PC-9 (cell line): Measurements from ENCODE around the gene KHK. TPM values are rescaled to one million over a fixed set of nuclear protein-coding genes. Genes with fewer than 3 reads are reported as not detected.

Experiments used
- BruUV-seq: library from RNA; stranded (reverse); fragments of 400-500 nt; replicated peaks from 2 replicates; lab custom pipeline; 2021; lab: Mats Ljungman, UMichigan
- CTCF ChIA-PET: fragments of 300-600 bp; sonication (Branson Sonifier 250); formaldehyde crosslinking; loops from one replicate; lab custom pipeline; 2022; ENCODE audit warnings: antibody characterized with exemption; lab: Charles Lee
- POLR2A ChIA-PET: fragments of 300-600 bp; sonication (Branson Sonifier 250); formaldehyde crosslinking; loops from one replicate; lab custom pipeline; 2022; ENCODE audit warnings: antibody characterized with exemption; ENCODE audit not compliant: unreplicated experiment; lab: Charles Lee
- DNase-seq, 2 experiments: peaks; one replicate each; pipeline versions ENCODE4 v3.0.0 to v3.0.0-alpha.2; 2015 to 2022; ENCODE audit warnings: mixed read lengths in 1 of 2
- H2AFZ ChIP-seq: fragments of 200-600 bp; sonication (generic); 2 replicates; pipeline ENCODE4 v1.8.1; 2017; ENCODE audit warnings: antibody characterized with exemption
- H3F3A ChIP-seq: fragments of 200-600 bp; sonication (generic); 2 replicates; pipeline ENCODE4 v1.8.1; 2017; ENCODE audit warnings: antibody characterized with exemption, mild to moderate bottlenecking, low read depth; ENCODE audit not compliant: insufficient read depth
- H3K27ac ChIP-seq: fragments of 200-600 bp; sonication (generic); 2 replicates; pipeline ENCODE4 v1.6.1; 2016; ENCODE audit warnings: mixed run types
- H3K27me3 ChIP-seq: fragments of 200-600 bp; sonication (generic); 2 replicates; pipeline ENCODE4 v1.6.1; 2016; ENCODE audit warnings: low read depth, mixed run types; ENCODE audit not compliant: insufficient read depth
- H3K36me3 ChIP-seq: fragments of 200-600 bp; sonication (generic); 2 replicates; pipeline ENCODE4 v1.6.1; 2016; ENCODE audit warnings: low read depth, mixed run types
- H3K4me1 ChIP-seq: fragments of 200-600 bp; sonication (generic); replicated peaks from 2 replicates; pipeline ENCODE4 v1.6.1; 2016; ENCODE audit warnings: mixed run types; ENCODE audit not compliant: insufficient read depth
- H3K4me2 ChIP-seq: fragments of 200-600 bp; sonication (generic); 2 replicates; pipeline ENCODE4 v1.6.1; 2017; ENCODE audit warnings: mixed run types
- H3K4me3 ChIP-seq: fragments of 200-600 bp; sonication (generic); 2 replicates; pipeline ENCODE4 v1.6.1; 2016; ENCODE audit warnings: mixed run types
- H3K79me2 ChIP-seq: fragments of 200-600 bp; sonication (generic); 2 replicates; pipeline ENCODE4 v1.6.1; 2017; ENCODE audit warnings: low read depth, mixed run types
- H3K9me2 ChIP-seq: fragments of 200-600 bp; sonication (generic); 2 replicates; pipeline ENCODE4 v1.8.1; 2017; ENCODE audit warnings: mild to moderate bottlenecking; ENCODE audit not compliant: insufficient read depth
- H3K9me3 ChIP-seq: fragments of 200-600 bp; sonication (generic); 2 replicates; pipeline ENCODE4 v1.8.1; 2016; ENCODE audit warnings: low read depth; ENCODE audit not compliant: insufficient read depth
- H4K20me1 ChIP-seq: fragments of 200-600 bp; sonication (generic); 2 replicates; pipeline ENCODE4 v1.8.1; 2017; ENCODE audit not compliant: insufficient read depth
- CTCF ChIP-seq: fragments of 200-600 bp; sonication (generic); conservative IDR thresholded peaks from 2 replicates; pipeline ENCODE4 v1.6.1; 2017; ENCODE audit warnings: mixed run types, antibody characterized with exemption, mild to moderate bottlenecking, moderate library complexity
- EZH2 ChIP-seq: fragments of 200-600 bp; sonication (generic); IDR thresholded peaks from 2 replicates; pipeline ENCODE4 v1.8.0; 2017; ENCODE audit warnings: antibody characterized with exemption, low read depth
- intact Hi-C: fragments of 100-400 bp; cut with micrococcal nuclease; formaldehyde crosslinking; loops from one replicate; pipeline ENCODE4 v1.10.0; 2022; ENCODE audit not compliant: unreplicated experiment
- total RNA-seq: library from RNA; stranded (reverse); gene quantifications from 2 replicates; pipeline ENCODE4 v1.2.3, GENCODE V29; 2021

KHK gene
- total RNA-seq, 1 experiment from 2014 or later, result 4.4 TPM

- no TSS peak for BruUV-seq
- Histone ChIP-seq H3K27ac (no peak overlapping the region), H3K36me3 (0 out of 2 replicates have a peak, but pooled peaks cover 8% of the 10 kb centered on the region), H3K4me3 (no peak overlapping the region), H3K4me1 (peaks cover 10% of the 10 kb centered on the region), H3K9me3 (no peaks in the 10 kb centered on the region), H4K20me1 (peaks cover 7% of the 10 kb centered on the region; the same call in 1 of the 2 replicates), H3F3A (peaks cover 10% of the 10 kb centered on the region; the same call in 1 of the 2 replicates), H2AFZ (no peak overlapping the region), H3K9me2 (no peaks in the 10 kb centered on the region), H3K27me3 (peaks cover 5% of the 10 kb centered on the region; the same call in 1 of the 2 replicates), H3K4me2 (no peak overlapping the region), H3K79me2 (peaks cover 15% of the 10 kb centered on the region)
- ChIA-PET POLR2A (interaction anchor here (0.5 kb wide), 1 partner anchor 89 kb away, joined by 6 read pairs; no protein-coding TSS in a partner anchor), CTCF (no interaction called here)
- DNase-seq, result no peak
- no peak for TF ChIP-seq EZH2
- no peak for TF ChIP-seq CTCF
- intact Hi-C loops, result no loop called here
These were observed 42.3 kb downstream of the KHK start for GRCh38 chr2:27128668-27129571.

- Histone ChIP-seq H3K4me3 (no peak overlapping the region), H4K20me1 (peaks cover 7% of the 10 kb centered on the region; the same call in 1 of the 2 replicates), H3K9me2 (no peaks in the 10 kb centered on the region), H3K4me1 (peaks cover 10% of the 10 kb centered on the region), H3K4me2 (no peak overlapping the region), H2AFZ (no peak overlapping the region), H3K79me2 (peaks cover 19% of the 10 kb centered on the region), H3K27me3 (no peaks in the 10 kb centered on the region), H3K27ac (no peak overlapping the region), H3F3A (peaks cover 10% of the 10 kb centered on the region; the same call in 1 of the 2 replicates), H3K9me3 (no peaks in the 10 kb centered on the region), H3K36me3 (0 out of 2 replicates have a peak, but pooled peaks cover 8% of the 10 kb centered on the region)
- no peak for DNase-seq
- CTCF ChIA-PET, result no interaction called here
- BruUV-seq, result no TSS peak
- POLR2A ChIA-PET, result no interaction called here
- TF ChIP-seq EZH2 (no peak), CTCF (no peak)
- intact Hi-C loops, result loop anchor here (10.0 kb wide), 1 partner anchor 84 kb away; the partner anchor contains the start of genes ATRAID, CAD and SLC5A6
These were observed 43.8 kb downstream of the KHK start for GRCh38 chr2:27130396-27130795.

GRCh38 chr2:27131429-27131828 is 44.9 kb downstream of the KHK start:
- Histone ChIP-seq H3K36me3 (0 out of 2 replicates have a peak, but pooled peaks cover 8% of the 10 kb centered on the region), H3K79me2 (peaks cover 19% of the 10 kb centered on the region), H3K9me3 (no peaks in the 10 kb centered on the region), H3K9me2 (no peaks in the 10 kb centered on the region), H3F3A (peaks cover 10% of the 10 kb centered on the region; the same call in 1 of the 2 replicates), H3K27ac (no peak overlapping the region), H3K4me3 (no peak overlapping the region), H3K27me3 (no peaks in the 10 kb centered on the region), H4K20me1 (peaks cover 7% of the 10 kb centered on the region; the same call in 1 of the 2 replicates), H2AFZ (no peak overlapping the region), H3K4me2 (no peak overlapping the region), H3K4me1 (peaks cover 10% of the 10 kb centered on the region)
- CTCF ChIA-PET, result no interaction called here
- no TSS peak for BruUV-seq
- DNase-seq, result no peak
- POLR2A ChIA-PET, result interaction anchor here (0.6 kb wide), 1 partner anchor 454 kb away, joined by 3 read pairs; no protein-coding TSS in a partner anchor
- intact Hi-C loops, result loop anchor here (10.0 kb wide), 1 partner anchor 83 kb away; the partner anchor contains the start of genes ATRAID, CAD and SLC5A6
- TF ChIP-seq EZH2 (no peak), CTCF (no peak)
